Hematopoietic multipotent progenitor cell (in vitro differentiated cells): ENCODE data around the gene RNASE13. TPM values are rescaled to one million over a fixed set of nuclear protein-coding genes. Genes with fewer than 3 reads are reported as not detected.

Experiments used
- DNase-seq, 3 donors: peaks; one replicate each; pipeline ENCODE4 v3.0.0-alpha.2; 2011 to 2015; ENCODE audit warnings: low read depth in 2 of 3, low spot score in 2 of 3
- total RNA-seq: library from RNA; depleted of rRNA; stranded (reverse); fragments of >200 nt; gene quantifications from one replicate; pipeline ENCODE4 v1.2.3, GENCODE V29; 2012

RNASE13 gene
- not detected for total RNA-seq

GRCh38 chr14:21034707-21035106 is at the start of gene RNASE13:
TSS of gene RNASE13 (minus strand) at chr14:21034807. CDS start at chr14:21034288, 519 bp downstream.
- DNase-seq: no peak

GRCh38 chr14:21084396-21084795 is 49.8 kb upstream of the RNASE13 start:
- DNase-seq: no peak

- no peak for DNase-seq
Measured at GRCh38 chr14:21083565-21084325, 49.1 kb upstream of the RNASE13 start.

- no peak for DNase-seq
Measured at GRCh38 chr14:21081521-21082142, 47.0 kb upstream of the RNASE13 start.

GRCh38 chr14:21078726-21079125 is 44.1 kb upstream of the RNASE13 start:
- DNase-seq: no peak

- no peak for DNase-seq
Measured at GRCh38 chr14:21078287-21078686, 43.7 kb upstream of the RNASE13 start.

- DNase-seq: no peak
Measured at GRCh38 chr14:21077672-21078071, 43.1 kb upstream of the RNASE13 start.

GRCh38 chr14:21075719-21076437 is 41.3 kb upstream of the RNASE13 start:
- no peak for DNase-seq

GRCh38 chr14:21074398-21075272 is 40.0 kb upstream of the RNASE13 start:
- no peak for DNase-seq

GRCh38 chr14:21073921-21074320 is 39.3 kb upstream of the RNASE13 start:
- DNase-seq: no peak

GRCh38 chr14:21072781-21073339 is 38.3 kb upstream of the RNASE13 start:
- DNase-seq: no peak

GRCh38 chr14:21072031-21072473 is 37.4 kb upstream of the RNASE13 start:
- peak in 1 of 3 donors; percentile 37 for DNase-seq

- DNase-seq: peak in 2 of 3 donors; percentile 87 to 90
Measured at GRCh38 chr14:21071225-21072030, 36.8 kb upstream of the RNASE13 start.

GRCh38 chr14:21070610-21071224 is 36.1 kb upstream of the RNASE13 start:
- no peak for DNase-seq

- DNase-seq: no peak
Measured at GRCh38 chr14:21070083-21070609, 35.5 kb upstream of the RNASE13 start, which contains the start of gene ARHGEF40. TSS of gene ARHGEF40 (plus strand) at chr14:21070304. CDS start at chr14:21070397, 93 bp downstream.

GRCh38 chr14:21069388-21070082 is 34.9 kb upstream of the RNASE13 start:
- DNase-seq: no peak

- peak in 2 of 3 donors; percentile 77 to 88 for DNase-seq
Measured at GRCh38 chr14:21068521-21069387, 34.1 kb upstream of the RNASE13 start.
